SK-N-SH (cell line): ENCODE measurements around the gene METTL15. TPM values are rescaled to one million over a fixed set of nuclear protein-coding genes. Genes with fewer than 3 reads are reported as not detected.

Source experiments
- CTCF ChIA-PET: fragments of 300-600, 350-600 bp; formaldehyde crosslinking; extraction: SDS; loops from one replicate; lab custom pipeline; 2021; lab: Yijun Ruan, JAX
- POLR2A ChIA-PET: fragments of 350-600 bp; sonication (Branson Sonifier 250); formaldehyde crosslinking; extraction: SDS; loops from one replicate; lab custom pipeline; 2020; ENCODE audit warnings: antibody characterized with exemption, inconsistent platforms; lab: Yijun Ruan, JAX
- DNase-seq: peaks from one replicate; pipeline ENCODE4 v3.0.0; 2012
- H2AFZ ChIP-seq: fragments of 200-600 bp; sonication (generic); 2 replicates; pipeline ENCODE4 v1.8.1; 2016; ENCODE audit warnings: antibody characterized with exemption, mild to moderate bottlenecking, low read depth
- H3F3A ChIP-seq: fragments of 200-600 bp; sonication (generic); replicated peaks from 2 replicates; pipeline ENCODE3; 2016; ENCODE audit warnings: antibody characterized with exemption, mild to moderate bottlenecking; ENCODE audit not compliant: insufficient read depth
- H3K27ac ChIP-seq, 2 experiments: fragments of 200-500 bp in 1 of 2; fragments of 200-600 bp in 1 of 2; sonication (Bioruptor generic) in 1 of 2; sonication (generic), shearing (Covaris generic) in 1 of 2; 2 replicates each; pipeline versions ENCODE4 v1.5.1 to v1.6.1; 2014 to 2016; ENCODE audit warnings: low read depth in 2 of 2, inconsistent platforms in 1 of 2, low read length in 1 of 2, mild to moderate bottlenecking in 1 of 2, mixed read lengths in 1 of 2
- H3K27me3 ChIP-seq: fragments of 200-600 bp; sonication (generic), shearing (Covaris generic); 2 replicates; pipeline ENCODE4 v1.6.1; 2016; ENCODE audit warnings: mixed run types; ENCODE audit not compliant: insufficient read depth
- H3K36me3 ChIP-seq, 2 experiments: fragments of 200-500 bp in 1 of 2; fragments of 200-600 bp in 1 of 2; sonication (Bioruptor generic) in 1 of 2; sonication (generic) in 1 of 2; replicated peaks in 1 of 2; 2 replicates each; pipeline versions ENCODE3 to v1.5.1; 2014 to 2016; ENCODE audit warnings: low read length in 1 of 2, mild to moderate bottlenecking in 1 of 2; ENCODE audit not compliant: insufficient read depth in 2 of 2, control insufficient read depth in 1 of 2
- H3K4me1 ChIP-seq, 2 experiments: fragments of 200-500 bp in 1 of 2; fragments of 200-600 bp in 1 of 2; sonication (Bioruptor generic) in 1 of 2; sonication (generic), shearing (Covaris generic) in 1 of 2; 2 replicates each; pipeline versions ENCODE4 v1.5.1 to v1.6.1; 2014 to 2016; ENCODE audit warnings: low read depth in 1 of 2, low read length in 1 of 2, mixed run types in 1 of 2; ENCODE audit not compliant: insufficient read depth in 2 of 2, control insufficient read depth in 1 of 2
- H3K4me2 ChIP-seq: fragments of 200-600 bp; sonication (generic), shearing (Covaris generic); 2 replicates; pipeline ENCODE4 v1.6.1; 2017; ENCODE audit warnings: mixed run types
- H3K4me3 ChIP-seq, 2 experiments: fragments of 200-500 bp in 1 of 2; fragments of 200-600 bp in 1 of 2; sonication (Bioruptor generic) in 1 of 2; sonication (generic), shearing (Covaris generic) in 1 of 2; 2 replicates each; pipeline versions ENCODE4 v1.5.1 to v1.8.1; 2014 to 2016; ENCODE audit warnings: low read depth in 2 of 2, inconsistent platforms in 1 of 2, low read length in 1 of 2, mild to moderate bottlenecking in 1 of 2, mixed read lengths in 1 of 2, moderate library complexity in 1 of 2
- H3K79me2 ChIP-seq: fragments of 200-600 bp; sonication (generic); 2 replicates; pipeline ENCODE4 v1.8.1; 2017; ENCODE audit warnings: mild to moderate bottlenecking; ENCODE audit not compliant: insufficient read depth
- H3K9ac ChIP-seq: fragments of 200-600 bp; sonication (generic); 2 replicates; pipeline ENCODE4 v1.6.1; 2017; ENCODE audit warnings: mixed run types
- H3K9me2 ChIP-seq: fragments of 200-600 bp; sonication (generic); 2 replicates; pipeline ENCODE4 v1.6.1; 2017; ENCODE audit warnings: mixed run types
- H3K9me3 ChIP-seq: fragments of 200-600 bp; sonication (generic); 2 replicates; pipeline ENCODE4 v1.6.1; 2017; ENCODE audit warnings: mixed run types, mild to moderate bottlenecking, moderate library complexity
- H4K20me1 ChIP-seq: fragments of 200-600 bp; sonication (generic); 2 replicates; pipeline ENCODE4 v1.6.1; 2017; ENCODE audit warnings: mild to moderate bottlenecking, mixed run types; ENCODE audit not compliant: insufficient read depth
- CHD2 ChIP-seq: fragments of 150-350 bp; IDR thresholded peaks from 2 replicates; pipeline ENCODE4 v1.6.1; 2018; ENCODE audit warnings: low read length; ENCODE audit not compliant: partially characterized antibody
- CTCF ChIP-seq: fragments of 200-600 bp; sonication (generic); IDR thresholded peaks from 2 replicates; pipeline ENCODE4 v1.6.1; 2017; ENCODE audit warnings: antibody characterized with exemption, mild to moderate bottlenecking, moderate library complexity
- EP300 ChIP-seq, 2 experiments: IDR thresholded peaks; 2 replicates each; pipeline versions ENCODE4 v1.4.0 to v1.6.1; 2012; ENCODE audit warnings: borderline replicate concordance in 1 of 2, low read depth in 1 of 2, low read length in 1 of 2
- EZH2phosphoT487 ChIP-seq: fragments of 200-600 bp; sonication (generic); IDR thresholded peaks from 2 replicates; pipeline ENCODE4 v1.6.1; 2017; ENCODE audit warnings: low read depth, mixed run types, mild to moderate bottlenecking, antibody characterized with exemption, moderate library complexity, borderline replicate concordance
- FOXM1 ChIP-seq: IDR thresholded peaks from 2 replicates; pipeline ENCODE4 v1.4.0; 2012; ENCODE audit warnings: low read depth, mild to moderate bottlenecking
- GATA2 ChIP-seq: sonication (generic); formaldehyde crosslinking; IDR thresholded peaks from 2 replicates; pipeline ENCODE4 v1.5.0; 2020; ENCODE audit warnings: mild to moderate bottlenecking, missing genetic modification reagents
- IRF3 ChIP-seq: fragments of 150-350 bp; IDR thresholded peaks from 2 replicates; pipeline ENCODE4 v1.6.1; 2016; ENCODE audit warnings: mild to moderate bottlenecking, low read depth, low read length
- JUND ChIP-seq: IDR thresholded peaks from 2 replicates; pipeline ENCODE4 v1.4.0; 2012
- MXI1 ChIP-seq: IDR thresholded peaks from 2 replicates; pipeline ENCODE4 v1.6.1; 2012; ENCODE audit warnings: mild to moderate bottlenecking, low read depth, low read length, improper control_type of control experiment
- NRF1 ChIP-seq: IDR thresholded peaks from 2 replicates; pipeline ENCODE4 v1.6.1; 2012; ENCODE audit warnings: low read depth, mild to moderate bottlenecking, low read length
- PBX3 ChIP-seq: IDR thresholded peaks from 2 replicates; pipeline ENCODE4; 2012
- POLR2AphosphoS5 ChIP-seq: IDR thresholded peaks from 2 replicates; pipeline ENCODE4 v1.6.1; 2012; ENCODE audit warnings: low read depth, low read length
- RAD21 ChIP-seq: IDR thresholded peaks from 2 replicates; pipeline ENCODE4 v1.6.1; 2012; ENCODE audit warnings: mild to moderate bottlenecking, low read length
- RCOR1 ChIP-seq: fragments of 150-350 bp; IDR thresholded peaks from 2 replicates; pipeline ENCODE4 v1.6.1; 2017; ENCODE audit warnings: antibody characterized with exemption, low read length
- RXRA ChIP-seq: IDR thresholded peaks from 2 replicates; pipeline ENCODE4 v1.4.0; 2012; ENCODE audit warnings: low read depth, mild to moderate bottlenecking, borderline replicate concordance
- SIN3A ChIP-seq: IDR thresholded peaks from 2 replicates; pipeline ENCODE4 v1.6.1; 2012; ENCODE audit warnings: low read depth, mild to moderate bottlenecking, low read length, moderate library complexity, borderline replicate concordance
- TAF1 ChIP-seq: IDR thresholded peaks from 2 replicates; pipeline ENCODE4 v1.6.1; 2012; ENCODE audit warnings: low read depth, mild to moderate bottlenecking, low read length, moderate library complexity, borderline replicate concordance
- TCF12 ChIP-seq: IDR thresholded peaks from 2 replicates; pipeline ENCODE4 v1.4.0; 2012
- TEAD4 ChIP-seq: IDR thresholded peaks from 2 replicates; pipeline ENCODE4 v1.4.0; 2012; ENCODE audit warnings: mild to moderate bottlenecking, borderline replicate concordance; ENCODE audit not compliant: insufficient read depth
- YY1 ChIP-seq: IDR thresholded peaks from 2 replicates; pipeline ENCODE4 v1.4.0; 2012; ENCODE audit warnings: low read depth, mild to moderate bottlenecking
- polyA plus RNA-seq, 3 experiments: library from polyadenylated mRNA; depleted of rRNA; stranded (reverse); fragments of >200 nt; gene quantifications; 2 replicates each; pipeline ENCODE4 v1.2.3, GENCODE V29; 2012

Gene METTL15
- polyA plus RNA-seq, 1 of the 3 experiments (the other 2 are of a cell fraction): 4.7 TPM

- TF ChIP-seq CTCF: no peak
- TF ChIP-seq CHD2: no peak
- no peak for TF ChIP-seq EP300 (IDR thresholded peaks at IDR 0.05; ENCODE audit: borderline replicate concordance in 1 of 2, low read depth in 1 of 2, low read length in 1 of 2)
- no peak for TF ChIP-seq GATA2
- no peak for TF ChIP-seq RXRA
- no peak for TF ChIP-seq JUND
These were observed 143.1 kb downstream of the METTL15 start (continued) for GRCh38 chr11:28251257-28251656.

GRCh38 chr11:28257761-28258160 is 149.6 kb downstream of the METTL15 start:
- H4K20me1 ChIP-seq: no peaks in the 10 kb centered on the region
- no peaks in the 10 kb centered on the region for H3K4me1 ChIP-seq
- peaks cover 4% of the 10 kb centered on the region; the same call in 1 of the 2 replicates for H3K79me2 ChIP-seq
- H3K27ac ChIP-seq: no peak overlapping the region
- 0 out of 2 replicates have a peak, but pooled peaks cover 6% of the 10 kb centered on the region for H3K9me3 ChIP-seq
- no peaks in the 10 kb centered on the region for H3K27me3 ChIP-seq
- H3K36me3 ChIP-seq: peaks cover 0 to 17% of the 10 kb centered on the region in 2 experiments
- no peak overlapping the region for H3K4me2 ChIP-seq
- no peaks in the 10 kb centered on the region for H3K9me2 ChIP-seq
- H3F3A ChIP-seq: no peaks in the 10 kb centered on the region
- TF ChIP-seq RAD21: no peak
- no peak for TF ChIP-seq POLR2AphosphoS5
- no peak for TF ChIP-seq GATA2
- TF ChIP-seq NRF1: no peak
- no peak for TF ChIP-seq PBX3
- TF ChIP-seq YY1: no peak
- TF ChIP-seq FOXM1: no peak
- no peak for TF ChIP-seq EZH2phosphoT487
- TF ChIP-seq SIN3A: no peak
- TF ChIP-seq TCF12: no peak
- no peak for TF ChIP-seq TEAD4
- TF ChIP-seq TAF1: no peak
- no peak for TF ChIP-seq JUND
- no peak for TF ChIP-seq IRF3
- TF ChIP-seq MXI1: no peak
- TF ChIP-seq RCOR1: no peak
- TF ChIP-seq, all 33 proteins: peak for 0
- POLR2A ChIA-PET: no interaction called here
- no peak overlapping the region for H3K9ac ChIP-seq
- H3K4me3 ChIP-seq: no peak overlapping the region
- CTCF ChIA-PET: no interaction called here
- no peak for DNase-seq
- no peak overlapping the region for H2AFZ ChIP-seq
